ENCODE results near the gene ITGA11. TPM values are rescaled to one million over a fixed set of nuclear protein-coding genes. Genes with fewer than 3 reads are reported as not detected.

Gene ITGA11
- total and polyA plus RNA-seq, 3 experiments from 2014 or later: not detected

- Histone ChIP-seq H3K4me1 (ENCODE audit: insufficient read depth, low read length) (no peaks in the 10 kb centered on the region), H3K27ac (ENCODE audit: low read depth, low read length) (no peak overlapping the region), H3K36me3 (ENCODE audit: insufficient read depth, low read length) (no peaks in the 10 kb centered on the region), H3K27me3 (ENCODE audit: insufficient read depth, low read length, poor library complexity, severe bottlenecking) (no peaks in the 10 kb centered on the region), H3K9me3 (ENCODE audit: low read length) (no peaks in the 10 kb centered on the region), H3K4me3 (ENCODE audit: low read length) (no peak overlapping the region)
- ChIA-PET CTCF (no interaction called here), POLR2A (no interaction called here)
- Mint-ChIP-seq H3K27ac (no peak overlapping the region), H3K4me3 (no peak overlapping the region), H3K27me3 (peaks cover 0 to 2% of the 10 kb centered on the region in 2 donors), H3K36me3 (no peaks in the 10 kb centered on the region), H3K4me1 (no peaks in the 10 kb centered on the region), H3K9me3 (no peaks in the 10 kb centered on the region)
- DNase-seq: no peak
These were observed 23.0 kb downstream of the ITGA11 start for GRCh38 chr15:68408971-68409370.

GRCh38 chr15:68407886-68408881, 23.8 kb downstream of the ITGA11 start:
- Mint-ChIP-seq H3K36me3 (no peaks in the 10 kb centered on the region), H3K4me3 (no peak overlapping the region), H3K9me3 (peaks cover 0 to 3% (median 0%) of the 10 kb centered on the region in 5 donors), H3K4me1 (no peaks in the 10 kb centered on the region), H3K27ac (no peak overlapping the region), H3K27me3 (peaks cover 0 to 2% of the 10 kb centered on the region in 2 donors)
- no peak overlapping the region for H3K27ac ChIP-seq (ENCODE audit: low read depth, low read length)
- H3K4me1 ChIP-seq (ENCODE audit: insufficient read depth, low read length): no peaks in the 10 kb centered on the region
- POLR2A ChIA-PET: no interaction called here
- no peaks in the 10 kb centered on the region for H3K9me3 ChIP-seq (ENCODE audit: low read length)
- CTCF ChIA-PET: no interaction called here
- no peak for DNase-seq
- no peaks in the 10 kb centered on the region for H3K27me3 ChIP-seq (ENCODE audit: insufficient read depth, low read length, poor library complexity, severe bottlenecking)
- no peaks in the 10 kb centered on the region for H3K36me3 ChIP-seq (ENCODE audit: insufficient read depth, low read length)
- H3K4me3 ChIP-seq (ENCODE audit: low read length): no peak overlapping the region

GRCh38 chr15:68407141-68407885, 24.6 kb downstream of the ITGA11 start:
- Histone ChIP-seq H3K36me3 (ENCODE audit: insufficient read depth, low read length) (no peaks in the 10 kb centered on the region), H3K27me3 (ENCODE audit: insufficient read depth, low read length, poor library complexity, severe bottlenecking) (no peaks in the 10 kb centered on the region), H3K27ac (ENCODE audit: low read depth, low read length) (no peak overlapping the region), H3K4me3 (ENCODE audit: low read length) (no peak overlapping the region), H3K9me3 (ENCODE audit: low read length) (no peaks in the 10 kb centered on the region), H3K4me1 (ENCODE audit: insufficient read depth, low read length) (no peaks in the 10 kb centered on the region)
- Mint-ChIP-seq H3K4me1 (no peaks in the 10 kb centered on the region), H3K27me3 (peaks cover 0 to 2% of the 10 kb centered on the region in 2 donors), H3K9me3 (peaks cover 0 to 3% (median 0%) of the 10 kb centered on the region in 5 donors), H3K27ac (no peak overlapping the region), H3K36me3 (no peaks in the 10 kb centered on the region), H3K4me3 (no peak overlapping the region)
- CTCF ChIA-PET: no interaction called here
- DNase-seq: no peak
- POLR2A ChIA-PET: no interaction called here

GRCh38 chr15:68405378-68406250, 26.3 kb downstream of the ITGA11 start:
- POLR2A ChIA-PET: no interaction called here
- no peak overlapping the region for H3K27ac Mint-ChIP-seq
- Histone ChIP-seq H3K27ac (ENCODE audit: low read depth, low read length) (no peak overlapping the region), H3K9me3 (ENCODE audit: low read length) (no peaks in the 10 kb centered on the region), H3K4me1 (ENCODE audit: insufficient read depth, low read length) (no peaks in the 10 kb centered on the region), H3K36me3 (ENCODE audit: insufficient read depth, low read length) (no peaks in the 10 kb centered on the region), H3K27me3 (ENCODE audit: insufficient read depth, low read length, poor library complexity, severe bottlenecking) (no peaks in the 10 kb centered on the region), H3K4me3 (ENCODE audit: low read length) (no peak overlapping the region)
- no peaks in the 10 kb centered on the region for H3K4me1 Mint-ChIP-seq
- no peak overlapping the region for H3K4me3 Mint-ChIP-seq
- H3K9me3 Mint-ChIP-seq: peaks cover 0 to 3% (median 0%) of the 10 kb centered on the region in 5 donors
- peaks cover 0 to 2% of the 10 kb centered on the region in 2 donors for H3K27me3 Mint-ChIP-seq
- no peaks in the 10 kb centered on the region for H3K36me3 Mint-ChIP-seq
- CTCF ChIA-PET: no interaction called here
- no peak for DNase-seq

- Histone ChIP-seq H3K4me1 (ENCODE audit: insufficient read depth, low read length) (no peaks in the 10 kb centered on the region), H3K9me3 (ENCODE audit: low read length) (no peaks in the 10 kb centered on the region), H3K4me3 (ENCODE audit: low read length) (no peak overlapping the region), H3K36me3 (ENCODE audit: insufficient read depth, low read length) (no peaks in the 10 kb centered on the region), H3K27ac (ENCODE audit: low read depth, low read length) (no peak overlapping the region), H3K27me3 (ENCODE audit: insufficient read depth, low read length, poor library complexity, severe bottlenecking) (no peaks in the 10 kb centered on the region)
- no peak overlapping the region for H3K27ac Mint-ChIP-seq
- H3K36me3 Mint-ChIP-seq: no peaks in the 10 kb centered on the region
- peaks cover 0 to 2% of the 10 kb centered on the region in 2 donors for H3K27me3 Mint-ChIP-seq
- ChIA-PET CTCF (no interaction called here), POLR2A (no interaction called here)
- H3K4me3 Mint-ChIP-seq: no peak overlapping the region
- no peaks in the 10 kb centered on the region for H3K4me1 Mint-ChIP-seq
- peaks cover 0 to 3% (median 0%) of the 10 kb centered on the region in 5 donors for H3K9me3 Mint-ChIP-seq
- DNase-seq: no peak
These were observed 27.7 kb downstream of the ITGA11 start for GRCh38 chr15:68404056-68404798.

- Mint-ChIP-seq H3K4me1 (no peaks in the 10 kb centered on the region), H3K4me3 (no peak overlapping the region), H3K27me3 (peaks cover 0 to 2% of the 10 kb centered on the region in 2 donors), H3K27ac (no peak overlapping the region), H3K36me3 (no peaks in the 10 kb centered on the region), H3K9me3 (peaks cover 0 to 3% (median 0%) of the 10 kb centered on the region in 5 donors)
- H3K9me3 ChIP-seq (ENCODE audit: low read length): no peaks in the 10 kb centered on the region
- H3K27ac ChIP-seq (ENCODE audit: low read depth, low read length): no peak overlapping the region
- DNase-seq: no peak
- no peak overlapping the region for H3K4me3 ChIP-seq (ENCODE audit: low read length)
- no peaks in the 10 kb centered on the region for H3K27me3 ChIP-seq (ENCODE audit: insufficient read depth, low read length, poor library complexity, severe bottlenecking)
- ChIA-PET CTCF (no interaction called here), POLR2A (no interaction called here)
- H3K4me1 ChIP-seq (ENCODE audit: insufficient read depth, low read length): no peaks in the 10 kb centered on the region
- H3K36me3 ChIP-seq (ENCODE audit: insufficient read depth, low read length): no peaks in the 10 kb centered on the region
These were observed 28.6 kb downstream of the ITGA11 start for GRCh38 chr15:68403161-68403941.
